Measurements from ENCODE around the gene DIO1.
"Not testable (repeated sequence)": the region's sequence is repeated elsewhere in the genome, so short reads cannot be mapped to it uniquely, and the experiment has no call there.

DIO1 gene

GRCh38 chr1:53893999-53894636 is at the start of gene DIO1:
Gene DIO1 (plus strand): TSS chr1:53894187. CDS start chr1:53894211, 24 bp downstream.
- no peak for DNase-seq

- DNase-seq: no peak
Observed at GRCh38 chr1:53847980-53848379, 46.0 kb upstream of the DIO1 start.

DNA sequence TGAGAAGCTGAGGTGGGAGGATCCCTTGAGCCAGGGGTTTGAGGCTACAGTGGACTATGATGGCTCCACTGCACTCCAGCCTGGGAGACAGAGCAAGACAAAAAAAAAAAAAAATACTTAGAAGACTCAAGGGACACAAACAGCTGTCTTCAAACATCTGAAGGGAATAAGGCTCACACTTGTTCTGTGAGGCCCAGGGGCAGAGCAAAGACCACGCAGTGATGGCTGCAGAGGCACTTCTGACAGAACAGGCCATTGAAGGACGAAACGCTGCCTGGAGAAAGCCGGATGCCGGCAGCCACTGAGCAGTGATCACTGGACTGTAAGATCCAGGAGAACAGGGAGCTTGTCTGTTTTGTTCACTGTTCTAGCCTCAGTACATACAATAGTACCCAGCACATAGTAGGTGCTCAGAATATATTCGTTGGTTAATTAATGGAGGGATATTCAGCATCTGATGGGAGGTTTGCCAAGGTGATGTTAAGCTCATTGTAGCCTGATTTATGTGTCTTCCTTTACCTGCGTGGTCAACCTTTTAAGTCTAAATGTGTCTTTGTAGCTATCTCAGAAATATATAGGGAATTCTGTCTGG is 43.8 kb upstream of the DIO1 start:
- DNase-seq: no peak

- DNase-seq: no peak
Observed at GRCh38 chr1:53851571-53852285, 42.3 kb upstream of the DIO1 start.

GRCh38 chr1:53860967-53861411 is 33.0 kb upstream of the DIO1 start:
- peak; percentile 6 for DNase-seq

DNA sequence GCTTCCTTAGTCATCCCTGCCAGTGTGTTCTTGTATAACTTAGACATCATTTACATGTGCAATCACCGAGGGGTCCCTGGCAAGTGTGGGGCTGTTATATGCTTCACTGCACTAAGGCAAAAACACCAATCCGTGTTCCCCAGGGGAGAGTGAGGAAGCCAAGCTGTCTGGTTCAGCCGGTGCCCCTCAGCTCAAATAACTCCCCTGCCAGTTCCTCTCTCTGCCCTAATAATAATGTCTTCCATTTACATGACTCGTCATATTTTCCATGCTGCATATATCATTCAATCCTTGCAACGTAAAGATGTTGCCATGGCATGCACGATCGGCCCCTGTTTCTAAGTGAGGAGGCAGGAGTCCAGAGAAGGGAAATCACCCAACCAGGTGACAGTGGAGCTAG is 31.5 kb upstream of the DIO1 start:
- DNase-seq: no peak

GRCh38 chr1:53868565-53868964 is 25.4 kb upstream of the DIO1 start:
- DNase-seq: no peak

- DNase-seq: no peak
Observed at GRCh38 chr1:53869454-53870117, 24.4 kb upstream of the DIO1 start.

DNA sequence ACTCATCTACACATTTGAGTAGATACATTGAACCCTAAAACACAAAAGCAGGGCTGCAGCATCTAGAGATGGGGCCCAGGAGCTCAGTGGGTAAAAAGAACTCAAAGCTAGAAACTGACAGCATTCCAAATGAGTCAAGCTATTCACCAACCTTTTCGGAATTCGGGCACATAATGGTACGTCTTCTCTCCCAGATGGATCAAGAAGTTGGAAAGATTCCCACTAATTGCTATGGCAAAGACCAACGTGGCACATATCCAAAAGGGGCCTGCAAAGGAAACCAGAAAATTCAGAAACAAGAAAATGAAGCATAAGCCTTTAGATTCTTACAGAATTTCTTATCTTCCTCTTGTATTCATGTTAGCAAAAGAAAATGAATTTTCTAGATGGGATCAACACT is 22.8 kb upstream of the DIO1 start:
- DNase-seq: no peak

GRCh38 chr1:53871773-53872484 is 22.1 kb upstream of the DIO1 start:
- no peak for DNase-seq

DNA sequence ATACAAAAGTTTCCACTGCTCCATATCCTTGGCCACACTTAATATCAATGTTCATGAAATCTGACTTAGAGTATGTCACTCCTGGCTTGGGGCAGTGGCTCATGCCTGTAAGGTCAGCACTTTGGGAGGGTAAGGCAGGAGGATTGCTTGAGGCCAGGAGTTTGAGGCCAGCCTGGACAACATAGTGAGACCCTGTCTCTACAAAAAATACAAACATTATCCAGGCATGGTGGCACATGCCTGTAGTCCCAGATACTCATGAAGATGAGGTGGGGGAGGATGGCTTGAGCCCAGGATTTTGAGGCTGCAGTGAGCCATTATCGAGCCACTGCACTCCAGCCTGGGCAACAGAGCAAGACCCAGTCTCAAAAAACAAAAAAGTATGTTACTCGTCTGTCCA is 18.8 kb upstream of the DIO1 start:
- not testable (repeated sequence) for DNase-seq

DNA sequence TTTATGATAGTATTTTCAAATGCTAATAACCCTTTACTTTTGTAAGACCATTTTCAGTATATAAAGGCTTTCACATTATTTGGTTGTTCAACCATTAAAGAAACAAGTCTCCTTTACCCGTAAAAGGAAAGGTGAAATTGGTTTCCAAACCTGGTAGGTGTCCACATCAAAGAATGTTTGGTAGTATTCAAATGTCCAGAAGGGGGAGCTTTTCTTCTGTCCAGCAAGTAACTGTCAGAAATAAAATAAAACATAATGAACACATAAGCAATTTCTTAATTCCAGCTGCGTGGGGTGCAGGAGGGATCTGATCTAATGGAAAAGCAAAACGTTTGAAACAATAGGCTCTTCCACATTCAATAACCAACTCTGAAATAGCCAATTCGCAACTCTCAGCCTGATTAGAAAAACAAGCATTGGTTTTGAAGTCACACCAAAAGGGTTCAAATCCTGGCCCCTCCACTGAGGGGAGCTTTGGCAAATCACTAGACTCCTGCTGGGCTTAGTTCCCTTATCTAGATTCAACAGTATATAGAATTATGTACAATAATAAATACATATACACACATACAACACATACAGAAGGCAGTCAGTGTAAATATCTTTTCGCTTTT is 15.4 kb upstream of the DIO1 start:
- DNase-seq: no peak

- DNase-seq: not testable (repeated sequence)
Observed at GRCh38 chr1:53881853-53882252, 12.1 kb upstream of the DIO1 start.

- DNase-seq: not testable (repeated sequence)
Observed at GRCh38 chr1:53883600-53883999, 10.4 kb upstream of the DIO1 start.

GRCh38 chr1:53888681-53889080 is 5.3 kb upstream of the DIO1 start:
- no peak for DNase-seq

- peak; percentile 13 for DNase-seq
Observed at GRCh38 chr1:53889304-53890298, 4.4 kb upstream of the DIO1 start, which contains the start of gene YIPF1. Gene YIPF1 (minus strand): TSS chr1:53889797. CDS start chr1:53888937, 860 bp downstream.

GRCh38 chr1:53890522-53890941 is 3.5 kb upstream of the DIO1 start:
- DNase-seq: no peak

DNA sequence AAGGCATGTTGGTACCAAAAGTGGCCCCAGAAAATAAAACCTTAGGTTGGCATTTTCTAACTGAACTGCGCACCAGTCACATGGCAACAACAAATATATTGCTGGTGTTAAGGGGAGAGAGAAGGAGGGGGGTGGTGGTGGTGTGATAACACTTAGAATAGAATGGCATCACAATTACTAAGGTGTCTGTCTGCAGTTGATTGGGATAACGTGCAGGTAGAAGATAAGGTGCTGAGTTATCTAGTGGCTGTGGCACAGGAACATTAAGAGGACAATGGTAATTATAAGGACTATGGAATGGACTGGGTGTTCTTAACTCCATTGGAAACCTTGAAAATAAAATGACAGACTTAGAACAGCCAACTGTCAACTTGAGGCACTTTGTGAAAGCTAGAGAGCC is 3.0 kb upstream of the DIO1 start:
- no peak for DNase-seq

DNA sequence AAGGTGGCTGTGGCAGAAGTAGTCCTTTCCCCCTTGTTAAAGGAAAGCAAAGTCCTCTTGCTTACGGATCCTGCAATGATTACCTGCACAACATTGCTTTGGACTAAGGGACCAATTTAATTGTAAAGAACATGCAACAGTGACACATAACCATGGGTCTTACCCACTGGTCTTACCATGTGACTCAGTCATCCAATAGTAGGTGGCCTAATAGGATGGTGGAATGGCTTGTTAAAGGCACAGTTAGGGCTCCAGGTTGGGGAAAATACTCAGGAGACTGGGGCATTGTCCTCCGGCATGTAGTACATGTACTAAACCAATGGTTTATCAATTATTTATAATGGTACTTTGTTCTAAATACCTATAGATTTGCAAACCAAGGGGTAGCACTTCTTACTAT is 2.3 kb upstream of the DIO1 start:
- no peak for DNase-seq

- DNase-seq: no peak
Observed at GRCh38 chr1:53892911-53893310, 1.1 kb upstream of the DIO1 start.

DNA sequence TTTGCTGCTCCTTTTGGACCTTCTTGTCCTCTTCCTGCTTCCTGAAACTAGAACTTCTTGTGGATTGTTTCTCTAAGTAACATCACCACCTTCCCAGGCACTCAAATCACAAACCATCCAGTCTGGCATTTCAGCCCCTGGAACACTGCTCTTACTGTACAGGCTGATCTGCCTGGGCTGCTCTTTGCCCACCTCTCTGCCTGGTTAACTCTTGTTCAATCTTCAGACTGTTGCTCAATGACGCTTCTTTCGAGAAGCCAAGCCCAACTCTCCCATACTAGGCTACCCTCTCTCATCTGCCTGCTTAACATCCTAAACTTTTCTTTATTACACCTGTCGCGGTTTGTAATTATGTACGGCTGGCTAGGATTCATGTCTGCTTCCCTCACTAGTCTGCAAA is 657 bp downstream of the DIO1 start:
- DNase-seq: no peak
